Panc1 (cell line): ENCODE measurements around the gene SPATA13. TPM values are rescaled to one million over a fixed set of nuclear protein-coding genes. Genes with fewer than 3 reads are reported as not detected.

Experiments
- ATAC-seq: fragments of 200-7000 bp; cut with Tn5 transposase; 2 replicates; pipeline ENCODE4 v1.9.1; 2020; ENCODE audit warnings: mild to moderate bottlenecking, moderate library complexity
- BruUV-seq: library from RNA; stranded (reverse); fragments of 400-500 nt; replicated peaks from 2 replicates; lab custom pipeline; 2021; lab: Mats Ljungman, UMichigan
- CTCF ChIA-PET: fragments of 300-600 bp; sonication (Branson Sonifier 250); formaldehyde crosslinking; loops from one replicate; lab custom pipeline; 2022; ENCODE audit warnings: antibody characterized with exemption; lab: Charles Lee
- POLR2A ChIA-PET: fragments of 300-600 bp; sonication (Branson Sonifier 250); formaldehyde crosslinking; loops from one replicate; lab custom pipeline; 2022; ENCODE audit warnings: antibody characterized with exemption; lab: Charles Lee
- DNase-seq: peaks from one replicate; pipeline ENCODE4 v3.0.0-alpha.2; 2010; ENCODE audit warnings: low read depth, low spot score
- H3K27ac ChIP-seq: 2 replicates; pipeline ENCODE4 v1.5.1; 2011; ENCODE audit warnings: mild to moderate bottlenecking, low read length, inconsistent platforms
- H3K27me3 ChIP-seq: fragments of 200-500 bp; sonication (Bioruptor generic); 2 replicates; pipeline ENCODE4 v1.6.0; 2014; ENCODE audit warnings: low read length, inconsistent platforms; ENCODE audit not compliant: control insufficient read depth, insufficient read depth
- H3K36me3 ChIP-seq: fragments of 200-500 bp; sonication (Bioruptor generic); 2 replicates; pipeline ENCODE4 v1.5.1; 2014; ENCODE audit warnings: inconsistent platforms, mild to moderate bottlenecking, low read length, moderate library complexity; ENCODE audit not compliant: control insufficient read depth, insufficient read depth
- H3K4me1 ChIP-seq: 2 replicates; pipeline ENCODE4 v1.5.1; 2011; ENCODE audit warnings: inconsistent platforms, mild to moderate bottlenecking, low read length, moderate library complexity; ENCODE audit not compliant: control insufficient read depth, insufficient read depth
- H3K4me3 ChIP-seq, 2 experiments: 2 replicates each; pipeline ENCODE4 v1.5.1; 2011 to 2012; ENCODE audit warnings: low read depth in 2 of 2, low read length in 2 of 2, mild to moderate bottlenecking in 2 of 2, inconsistent platforms in 1 of 2, moderate library complexity in 1 of 2
- H3K9me3 ChIP-seq: fragments of 200-500 bp; sonication (Bioruptor generic); 2 replicates; pipeline ENCODE4 v1.5.1; 2014; ENCODE audit warnings: low read depth, mild to moderate bottlenecking, inconsistent platforms, low read length, moderate library complexity; ENCODE audit not compliant: control insufficient read depth, insufficient read depth
- POLR2AphosphoS5 ChIP-seq: IDR thresholded peaks from 2 replicates; pipeline ENCODE4 v1.6.1; 2012; ENCODE audit warnings: mild to moderate bottlenecking, low read depth, low read length, moderate library complexity
- SIN3A ChIP-seq: IDR thresholded peaks from 2 replicates; pipeline ENCODE4 v1.6.1; 2012; ENCODE audit warnings: low read depth, mild to moderate bottlenecking, low read length, moderate library complexity, borderline replicate concordance; ENCODE audit not compliant: insufficient read depth
- TCF7L2 ChIP-seq: IDR thresholded peaks from 2 replicates; pipeline ENCODE4 v1.6.1; 2011; ENCODE audit warnings: mild to moderate bottlenecking, low read depth, low read length, inconsistent platforms
- in situ Hi-C: cut with HindIII; loops from 2 replicates; pipeline ENCODE4 v1.10.0; 2016; ENCODE audit warnings: low sequenced_read_pairs, low pct_unique_long_range_greater_than_20kb
- intact Hi-C: fragments of 100-400 bp; cut with micrococcal nuclease; formaldehyde crosslinking; loops from one replicate; pipeline ENCODE4 v1.10.0; 2022; ENCODE audit not compliant: unreplicated experiment
- total RNA-seq: library from RNA; stranded (reverse); gene quantifications from one replicate; pipeline ENCODE4 v1.2.1, GENCODE V29; 2021; ENCODE audit not compliant: unreplicated experiment
- TF ChIP-seq, protein P1 (sequence below), 2 experiments: IDR thresholded peaks; 2 replicates each; pipeline ENCODE4 v1.6.1; 2011 to 2012; ENCODE audit warnings: low read depth in 2 of 2, control low read depth in 1 of 2, low read length in 1 of 2, mild to moderate bottlenecking in 1 of 2, moderate library complexity in 1 of 2; ENCODE audit not compliant: insufficient read depth in 1 of 2
- TF ChIP-seq, protein P2 (sequence below): fragments of 450-650 bp; IDR thresholded peaks from 2 replicates; pipeline ENCODE4 v1.5.1; 2017; ENCODE audit warnings: mild to moderate bottlenecking

The SPATA13 gene
- total RNA-seq, 1 experiment from 2014 or later: 7.9 TPM

DNA sequence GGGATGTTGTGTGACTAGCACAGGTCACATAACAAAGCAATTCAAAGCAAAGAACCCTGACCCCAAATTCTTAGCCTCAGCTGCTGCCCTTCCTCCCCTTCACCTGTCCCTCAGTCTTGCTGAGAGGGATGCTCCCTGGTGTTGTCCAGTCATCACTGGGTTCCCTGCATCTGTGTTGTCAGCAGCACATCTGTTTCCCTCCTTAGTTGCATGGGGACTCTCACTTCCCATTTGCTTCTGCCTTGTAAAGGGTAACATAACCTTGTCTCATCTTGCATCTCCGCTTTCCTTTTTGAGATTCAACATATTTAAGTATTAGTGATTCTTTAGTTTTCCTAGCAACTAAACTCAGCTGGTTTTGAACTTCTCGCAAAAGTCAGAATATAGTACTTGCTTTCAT lies 54.0 kb downstream of the SPATA13 start:
- no peak overlapping the region for H3K4me3 ChIP-seq
- DNase-seq: no peak
- no peaks in the 10 kb centered on the region for H3K27me3 ChIP-seq
- in situ Hi-C loops (no loop called here), intact Hi-C loops (no loop called here)
- ATAC-seq: no peak
- H3K9me3 ChIP-seq: no peaks in the 10 kb centered on the region
- CTCF ChIA-PET: no interaction called here
- H3K27ac ChIP-seq: no peak overlapping the region
- no peaks in the 10 kb centered on the region for H3K36me3 ChIP-seq
- TF ChIP-seq SIN3A: no peak
- TF ChIP-seq, protein P1, sequence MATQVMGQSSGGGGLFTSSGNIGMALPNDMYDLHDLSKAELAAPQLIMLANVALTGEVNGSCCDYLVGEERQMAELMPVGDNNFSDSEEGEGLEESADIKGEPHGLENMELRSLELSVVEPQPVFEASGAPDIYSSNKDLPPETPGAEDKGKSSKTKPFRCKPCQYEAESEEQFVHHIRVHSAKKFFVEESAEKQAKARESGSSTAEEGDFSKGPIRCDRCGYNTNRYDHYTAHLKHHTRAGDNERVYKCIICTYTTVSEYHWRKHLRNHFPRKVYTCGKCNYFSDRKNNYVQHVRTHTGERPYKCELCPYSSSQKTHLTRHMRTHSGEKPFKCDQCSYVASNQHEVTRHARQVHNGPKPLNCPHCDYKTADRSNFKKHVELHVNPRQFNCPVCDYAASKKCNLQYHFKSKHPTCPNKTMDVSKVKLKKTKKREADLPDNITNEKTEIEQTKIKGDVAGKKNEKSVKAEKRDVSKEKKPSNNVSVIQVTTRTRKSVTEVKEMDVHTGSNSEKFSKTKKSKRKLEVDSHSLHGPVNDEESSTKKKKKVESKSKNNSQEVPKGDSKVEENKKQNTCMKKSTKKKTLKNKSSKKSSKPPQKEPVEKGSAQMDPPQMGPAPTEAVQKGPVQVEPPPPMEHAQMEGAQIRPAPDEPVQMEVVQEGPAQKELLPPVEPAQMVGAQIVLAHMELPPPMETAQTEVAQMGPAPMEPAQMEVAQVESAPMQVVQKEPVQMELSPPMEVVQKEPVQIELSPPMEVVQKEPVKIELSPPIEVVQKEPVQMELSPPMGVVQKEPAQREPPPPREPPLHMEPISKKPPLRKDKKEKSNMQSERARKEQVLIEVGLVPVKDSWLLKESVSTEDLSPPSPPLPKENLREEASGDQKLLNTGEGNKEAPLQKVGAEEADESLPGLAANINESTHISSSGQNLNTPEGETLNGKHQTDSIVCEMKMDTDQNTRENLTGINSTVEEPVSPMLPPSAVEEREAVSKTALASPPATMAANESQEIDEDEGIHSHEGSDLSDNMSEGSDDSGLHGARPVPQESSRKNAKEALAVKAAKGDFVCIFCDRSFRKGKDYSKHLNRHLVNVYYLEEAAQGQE (IDR thresholded peaks at IDR 0.05; ENCODE audit: insufficient read depth in 1 of 2, low read depth in 2 of 2, low read length in 1 of 2): no peak
- TF ChIP-seq, protein P2, sequence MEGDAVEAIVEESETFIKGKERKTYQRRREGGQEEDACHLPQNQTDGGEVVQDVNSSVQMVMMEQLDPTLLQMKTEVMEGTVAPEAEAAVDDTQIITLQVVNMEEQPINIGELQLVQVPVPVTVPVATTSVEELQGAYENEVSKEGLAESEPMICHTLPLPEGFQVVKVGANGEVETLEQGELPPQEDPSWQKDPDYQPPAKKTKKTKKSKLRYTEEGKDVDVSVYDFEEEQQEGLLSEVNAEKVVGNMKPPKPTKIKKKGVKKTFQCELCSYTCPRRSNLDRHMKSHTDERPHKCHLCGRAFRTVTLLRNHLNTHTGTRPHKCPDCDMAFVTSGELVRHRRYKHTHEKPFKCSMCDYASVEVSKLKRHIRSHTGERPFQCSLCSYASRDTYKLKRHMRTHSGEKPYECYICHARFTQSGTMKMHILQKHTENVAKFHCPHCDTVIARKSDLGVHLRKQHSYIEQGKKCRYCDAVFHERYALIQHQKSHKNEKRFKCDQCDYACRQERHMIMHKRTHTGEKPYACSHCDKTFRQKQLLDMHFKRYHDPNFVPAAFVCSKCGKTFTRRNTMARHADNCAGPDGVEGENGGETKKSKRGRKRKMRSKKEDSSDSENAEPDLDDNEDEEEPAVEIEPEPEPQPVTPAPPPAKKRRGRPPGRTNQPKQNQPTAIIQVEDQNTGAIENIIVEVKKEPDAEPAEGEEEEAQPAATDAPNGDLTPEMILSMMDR: no peak
- TF ChIP-seq POLR2AphosphoS5: no peak
- TF ChIP-seq TCF7L2: no peak
- POLR2A ChIA-PET: no interaction called here
- no peaks in the 10 kb centered on the region for H3K4me1 ChIP-seq
- no TSS peak for BruUV-seq

DNA sequence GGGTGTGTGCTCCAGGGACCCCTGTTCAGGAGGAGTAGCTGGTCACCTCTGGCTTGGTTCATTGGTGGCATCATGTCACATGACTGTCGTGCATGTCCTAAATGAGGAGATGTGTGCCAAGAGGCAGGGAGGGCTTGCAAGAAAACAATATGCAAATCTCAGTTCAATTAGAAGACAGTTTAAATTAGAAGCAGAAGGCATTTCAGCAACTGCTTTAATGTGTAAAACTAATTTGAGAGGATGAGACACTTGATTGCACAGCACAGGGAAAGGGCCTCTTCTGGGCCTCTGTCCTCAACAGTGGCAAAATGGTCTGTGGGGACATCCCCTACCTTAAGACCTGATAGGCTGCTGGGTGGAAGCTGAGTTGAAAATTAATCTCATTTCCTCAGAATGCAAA lies 54.6 kb downstream of the SPATA13 start:
- no peaks in the 10 kb centered on the region for H3K27me3 ChIP-seq
- no peaks in the 10 kb centered on the region for H3K36me3 ChIP-seq
- TF ChIP-seq, protein P2: no peak
- TF ChIP-seq, protein P1 (IDR thresholded peaks at IDR 0.05; ENCODE audit: insufficient read depth in 1 of 2, low read depth in 2 of 2, low read length in 1 of 2): no peak
- no peak for TF ChIP-seq SIN3A
- TF ChIP-seq POLR2AphosphoS5: no peak
- no peak for TF ChIP-seq TCF7L2
- H3K4me3 ChIP-seq: no peak overlapping the region
- in situ Hi-C loops: no loop called here
- ATAC-seq (no peak), DNase-seq (no peak)
- POLR2A ChIA-PET: no interaction called here
- CTCF ChIA-PET: no interaction called here
- H3K4me1 ChIP-seq: peaks cover 3% of the 10 kb centered on the region; the same call in 1 of the 2 replicates
- no TSS peak for BruUV-seq
- no peaks in the 10 kb centered on the region for H3K9me3 ChIP-seq
- intact Hi-C loops: no loop called here
- no peak overlapping the region for H3K27ac ChIP-seq
